ENCODE data around the gene L3MBTL4. TPM values are rescaled to one million over a fixed set of nuclear protein-coding genes. Genes with fewer than 3 reads are reported as not detected.

Gene L3MBTL4
- total and polyA plus RNA-seq, 10 of the 15 experiments (the other 5 are each of a cell fraction or from before 2014, with no cell fraction given) = 1.3 to 8.7 (median 3.8) TPM

GRCh38 chr18:5982332-5982731 is 432.4 kb downstream of the L3MBTL4 start:
- WGBS (ENCODE audit: insufficient coverage, insufficient replicate concordance, low lambda C conversion rate, missing lambda C conversion rate) = 49% methylated on average over 3 of the region's 3 CpGs
- TF ChIP-seq ZNF687 (IDR thresholded peaks at IDR 0.05) (no peak), PAX8 (IDR thresholded peaks at IDR 0.05) (no peak), NRF1 (conservative IDR thresholded peaks at IDR 0.05; ENCODE audit: low read depth, low read length) (no peak), TCF12 (IDR thresholded peaks at IDR 0.05; ENCODE audit: low read depth, low read length) (no peak), TCF3 (IDR thresholded peaks at IDR 0.05; ENCODE audit: borderline replicate concordance, insufficient read depth, low read depth, low read length) (no peak), MYC (IDR thresholded peaks at IDR 0.05; ENCODE audit: insufficient read depth, insufficient read length, insufficient replicate concordance, low read length, severe bottlenecking) (no peak), EZH2 (IDR thresholded peaks at IDR 0.05; ENCODE audit: borderline replicate concordance, control insufficient read depth, low read depth, low read length) (no peak), MTA3 (IDR thresholded peaks at IDR 0.05; ENCODE audit: borderline replicate concordance, low read length) (0 out of 2 replicates have a peak, but pooled peaks have one; percentile 65), RCOR1 (conservative IDR thresholded peaks at IDR 0.05; ENCODE audit: low read depth, low read length) (no peak), HDGF (IDR thresholded peaks at IDR 0.05) (no peak), IKZF1 (conservative IDR thresholded peaks at IDR 0.05) (peak; percentile 80), RELB (IDR thresholded peaks at IDR 0.05; ENCODE audit: low read depth) (peak; percentile 70; the same call in 1 of the 2 replicates), BMI1 (IDR thresholded peaks at IDR 0.05; ENCODE audit: borderline replicate concordance) (no peak), ZBED1 (IDR thresholded peaks at IDR 0.05; ENCODE audit: borderline replicate concordance) (no peak), SPI1 (IDR thresholded peaks at IDR 0.05; ENCODE audit: borderline replicate concordance, insufficient read depth, low read depth, low read length) (no peak), ZSCAN29 (IDR thresholded peaks at IDR 0.05) (no peak), POLR2A (IDR thresholded peaks at IDR 0.05; ENCODE audit: low read depth, low read length) (no peak), NR2C1 (IDR thresholded peaks at IDR 0.05) (no peak), CHD4 (IDR thresholded peaks at IDR 0.05) (no peak)
- TF ChIP-seq, protein P1, sequence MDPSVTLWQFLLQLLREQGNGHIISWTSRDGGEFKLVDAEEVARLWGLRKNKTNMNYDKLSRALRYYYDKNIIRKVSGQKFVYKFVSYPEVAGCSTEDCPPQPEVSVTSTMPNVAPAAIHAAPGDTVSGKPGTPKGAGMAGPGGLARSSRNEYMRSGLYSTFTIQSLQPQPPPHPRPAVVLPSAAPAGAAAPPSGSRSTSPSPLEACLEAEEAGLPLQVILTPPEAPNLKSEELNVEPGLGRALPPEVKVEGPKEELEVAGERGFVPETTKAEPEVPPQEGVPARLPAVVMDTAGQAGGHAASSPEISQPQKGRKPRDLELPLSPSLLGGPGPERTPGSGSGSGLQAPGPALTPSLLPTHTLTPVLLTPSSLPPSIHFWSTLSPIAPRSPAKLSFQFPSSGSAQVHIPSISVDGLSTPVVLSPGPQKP (IDR thresholded peaks at IDR 0.05; ENCODE audit: low read depth, low read length) = no peak

More at GRCh38 chr18:5982332-5982731, 432.4 kb downstream of the L3MBTL4 start:
- no TSS peak for BruUV-seq (replicated peaks)
- DNase-seq (ENCODE audit: low read depth, low spot score) = peak; percentile 68
- POLR2A ChIA-PET = no interaction called here
- intact Hi-C loops (cut with micrococcal nuclease; ENCODE audit: unreplicated experiment) = no loop called here
- peak; percentile 49 for FAIRE-seq
- SMC1A ChIA-PET (ENCODE audit: uncharacterized antibody, unreplicated experiment) = interaction anchor here (1.8 to 2.1 kb wide), 2 partner anchors 9 to 22 kb away, joined by 4 to 5 read pairs; no protein-coding TSS in a partner anchor
- H3K36me3 ChIP-seq (ENCODE audit: control insufficient read depth in 2 of 2, insufficient read depth in 2 of 2, low read length in 1 of 2) = no peaks in the 10 kb centered on the region
- peak; percentile 75 for ATAC-seq
- H3K4me1 ChIP-seq (ENCODE audit: control insufficient read depth, insufficient read depth, low read length) = peaks cover 50% of the 10 kb centered on the region
- no peak overlapping the region for H3K27ac ChIP-seq (ENCODE audit: control insufficient read depth, insufficient read depth)
- H3K4me3 ChIP-seq = no peak overlapping the region
- no peak overlapping the region for H2AFZ ChIP-seq (ENCODE audit: control insufficient read depth, low read depth, low read length)
- peak overlapping the region; percentile 25; the same call in 1 of the 2 replicates for H3K4me2 ChIP-seq (ENCODE audit: control insufficient read depth, insufficient read depth)
- CTCF ChIA-PET = interaction anchor here (1.4 to 1.6 kb wide), 2 partner anchors 10 to 48 kb away, joined by 3 to 5 read pairs; no protein-coding TSS in a partner anchor
- no peaks in the 10 kb centered on the region for H4K20me1 ChIP-seq (ENCODE audit: control insufficient read depth, insufficient read depth)
- H3K27me3 ChIP-seq (replicated peaks in 1 of 2; ENCODE audit: control insufficient read depth in 2 of 2, insufficient read depth in 2 of 2, low read length in 1 of 2) = no peaks in the 10 kb centered on the region
- no peaks in the 10 kb centered on the region for H3K79me2 ChIP-seq (ENCODE audit: control insufficient read depth, insufficient read depth, low read length)
- RAD21 ChIA-PET (ENCODE audit: unreplicated experiment) = no interaction called here
- H3K9me3 ChIP-seq (replicated peaks; ENCODE audit: control insufficient read depth, insufficient read depth, low read length) = no peaks in the 10 kb centered on the region; the same call in 2 of the 3 replicates
- in situ Hi-C loops (cut with MboI) = no loop called here
- H3K9ac ChIP-seq (ENCODE audit: control insufficient read depth, insufficient read depth, low read length) = no peak overlapping the region
